Activated T-helper 1 cell treated with anti-CD3 and anti-CD28 coated beads, Interleukin-2, amount 50 U/mL, for 16 hours (primary cell): Measurements from ENCODE around the gene PGGHG.

ENCODE experiments used
- DNase-seq, 2 donors: peaks; one replicate each; pipeline ENCODE4 v3.0.0-alpha.2; 2020; ENCODE audit warnings: low read depth in 1 of 2, low spot score in 1 of 2

The PGGHG gene

GRCh38 chr11:285021-285893, 3.7 kb upstream of the PGGHG start:
- DNase-seq: no peak

GRCh38 chr11:285894-286220, 3.1 kb upstream of the PGGHG start:
- DNase-seq: no peak

GRCh38 chr11:286977-287820, 1.7 kb upstream of the PGGHG start:
- peak in 1 of 2 donors; percentile 48 for DNase-seq

GRCh38 chr11:287821-288477, 977 bp upstream of the PGGHG start:
- no peak for DNase-seq

- DNase-seq: no peak
Measured at GRCh38 chr11:289398-289711, 429 bp downstream of the PGGHG start.

GRCh38 chr11:289712-290620, 1.0 kb downstream of the PGGHG start:
- DNase-seq: peak in 1 of 2 donors; percentile 3

GRCh38 chr11:290621-291231, 1.8 kb downstream of the PGGHG start:
- DNase-seq: no peak

GRCh38 chr11:291281-292210, 2.6 kb downstream of the PGGHG start:
- no peak for DNase-seq

- no peak for DNase-seq
Measured at GRCh38 chr11:292211-293121, 3.5 kb downstream of the PGGHG start.

- no peak for DNase-seq
Measured at GRCh38 chr11:293271-293851, 4.4 kb downstream of the PGGHG start.

- no peak for DNase-seq
Measured at GRCh38 chr11:293852-294661, 5.1 kb downstream of the PGGHG start.

GRCh38 chr11:294780-295179, 5.9 kb downstream of the PGGHG start:
- DNase-seq: no peak

GRCh38 chr11:295351-296170, 6.6 kb downstream of the PGGHG start:
- DNase-seq: peak in 1 of 2 donors; percentile 2

- peak in 1 of 2 donors; percentile 3 for DNase-seq
Measured at GRCh38 chr11:296171-297050, 7.5 kb downstream of the PGGHG start.

GRCh38 chr11:297051-297585, 8.2 kb downstream of the PGGHG start:
- peak in 1 of 2 donors; percentile 1 for DNase-seq
